Hindlimb muscle (tissue), 1 donor: ENCODE data around the gene SLC4A9. TPM values are rescaled to one million over a fixed set of nuclear protein-coding genes. Genes with fewer than 3 reads are reported as not detected.
A peak's percentile ranks its signal among the peaks of the same experiment; 100 is the strongest.

Source experiments
- DNase-seq: peaks from one replicate; pipeline ENCODE4 v3.0.0-alpha.2; 2013
- polyA plus RNA-seq: library from polyadenylated mRNA; unstranded; fragments of 120-200 nt; gene quantifications from one replicate; pipeline ENCODE4 v1.2.1, GENCODE V29; 2013; ENCODE audit not compliant: insufficient read length

The SLC4A9 gene
- polyA plus RNA-seq, 1 donor: 0.18 TPM

GRCh38 chr5:140362875-140363630 lies 3.1 kb downstream of the SLC4A9 start:
- peak; percentile 56 for DNase-seq

GRCh38 chr5:140363631-140364471 lies 3.9 kb downstream of the SLC4A9 start:
- no peak for DNase-seq

GRCh38 chr5:140364472-140364765 lies 4.4 kb downstream of the SLC4A9 start:
- no peak for DNase-seq

GRCh38 chr5:140365282-140365681 lies 5.3 kb downstream of the SLC4A9 start:
- DNase-seq: no peak

GRCh38 chr5:140365941-140366340 lies 5.9 kb downstream of the SLC4A9 start:
- no peak for DNase-seq

- no peak for DNase-seq
Observed at GRCh38 chr5:140366589-140367255, 6.7 kb downstream of the SLC4A9 start.

GRCh38 chr5:140367256-140368013 lies 7.4 kb downstream of the SLC4A9 start:
- no peak for DNase-seq

- DNase-seq: no peak
Observed at GRCh38 chr5:140371356-140372151, 11.6 kb downstream of the SLC4A9 start.

GRCh38 chr5:140372971-140373487 lies 13.0 kb downstream of the SLC4A9 start:
- peak; percentile 72 for DNase-seq

- no peak for DNase-seq
Observed at GRCh38 chr5:140381351-140381750, 21.4 kb downstream of the SLC4A9 start.

GRCh38 chr5:140381972-140382371 lies 22.0 kb downstream of the SLC4A9 start:
- no peak for DNase-seq

GRCh38 chr5:140382866-140383265 lies 22.9 kb downstream of the SLC4A9 start:
- DNase-seq: no peak

GRCh38 chr5:140383300-140383699 lies 23.3 kb downstream of the SLC4A9 start:
- DNase-seq: no peak

GRCh38 chr5:140388052-140388451 lies 28.1 kb downstream of the SLC4A9 start:
- DNase-seq: no peak

- DNase-seq: no peak
Observed at GRCh38 chr5:140391312-140391711, 31.3 kb downstream of the SLC4A9 start.

- no peak for DNase-seq
Observed at GRCh38 chr5:140391732-140392131, 31.7 kb downstream of the SLC4A9 start.

- no peak for DNase-seq
Observed at GRCh38 chr5:140393738-140394137, 33.7 kb downstream of the SLC4A9 start.

- no peak for DNase-seq
Observed at GRCh38 chr5:140398379-140398811, 38.4 kb downstream of the SLC4A9 start.

- DNase-seq: no peak
Observed at GRCh38 chr5:140399979-140400729, 40.2 kb downstream of the SLC4A9 start.

GRCh38 chr5:140400730-140401361 lies 40.9 kb downstream of the SLC4A9 start:
- peak; percentile 96 for DNase-seq
